GM12872 (cell line): ENCODE results near the gene MED8.

Source experiments
- CTCF ChIP-seq: IDR thresholded peaks from 3 replicates; pipeline ENCODE4 v1.5.1; 2011; ENCODE audit warnings: low read depth, mild to moderate bottlenecking, low read length, moderate library complexity; ENCODE audit not compliant: insufficient read depth

The MED8 gene

GRCh38 chr1:43427524-43427923 is 37.9 kb upstream of the MED8 start:
- no peak for TF ChIP-seq CTCF

DNA sequence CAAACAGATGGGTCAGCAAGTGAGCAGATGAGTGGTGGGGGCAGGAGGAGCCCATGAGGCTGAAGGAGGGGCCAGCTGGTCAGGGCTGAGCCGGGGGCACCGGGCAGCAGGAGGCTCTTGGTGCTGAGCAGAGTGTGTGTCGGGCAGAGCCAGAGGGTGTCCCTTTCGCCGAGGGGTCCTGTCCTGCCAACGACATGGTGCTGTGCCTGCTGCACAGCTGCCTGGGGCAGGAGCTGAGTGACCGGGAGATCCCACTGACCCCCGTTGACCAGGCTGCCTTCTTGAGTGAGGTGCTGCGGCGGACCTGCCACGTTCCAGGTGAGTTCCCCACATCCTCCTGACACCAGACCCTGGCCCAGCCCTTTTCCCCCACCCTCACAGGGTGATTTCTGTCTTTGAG is 36.6 kb upstream of the MED8 start:
- TF ChIP-seq CTCF, result no peak

DNA sequence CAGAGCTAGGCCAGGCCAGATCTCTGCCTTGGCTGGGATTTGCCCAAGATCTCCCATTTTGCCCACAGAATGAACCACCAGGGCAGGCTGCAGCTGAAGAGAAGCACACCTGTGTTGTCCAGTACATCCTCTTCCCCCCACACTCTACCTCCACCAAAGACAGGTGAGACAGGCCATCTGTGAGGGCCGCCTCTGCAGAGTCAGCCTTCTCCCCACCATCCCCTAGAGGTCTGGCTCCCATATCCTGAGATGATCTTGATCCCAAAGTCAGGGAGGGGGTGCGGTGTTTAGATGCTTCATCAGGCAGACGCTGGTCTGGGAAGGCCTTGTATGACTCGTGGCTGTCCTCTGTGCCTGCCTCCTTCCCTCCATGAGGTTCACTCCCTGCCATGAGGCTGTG is 35.4 kb upstream of the MED8 start:
- TF ChIP-seq CTCF, result no peak

GRCh38 chr1:43423672-43424550 is 34.3 kb upstream of the MED8 start:
- TF ChIP-seq CTCF, result no peak

DNA sequence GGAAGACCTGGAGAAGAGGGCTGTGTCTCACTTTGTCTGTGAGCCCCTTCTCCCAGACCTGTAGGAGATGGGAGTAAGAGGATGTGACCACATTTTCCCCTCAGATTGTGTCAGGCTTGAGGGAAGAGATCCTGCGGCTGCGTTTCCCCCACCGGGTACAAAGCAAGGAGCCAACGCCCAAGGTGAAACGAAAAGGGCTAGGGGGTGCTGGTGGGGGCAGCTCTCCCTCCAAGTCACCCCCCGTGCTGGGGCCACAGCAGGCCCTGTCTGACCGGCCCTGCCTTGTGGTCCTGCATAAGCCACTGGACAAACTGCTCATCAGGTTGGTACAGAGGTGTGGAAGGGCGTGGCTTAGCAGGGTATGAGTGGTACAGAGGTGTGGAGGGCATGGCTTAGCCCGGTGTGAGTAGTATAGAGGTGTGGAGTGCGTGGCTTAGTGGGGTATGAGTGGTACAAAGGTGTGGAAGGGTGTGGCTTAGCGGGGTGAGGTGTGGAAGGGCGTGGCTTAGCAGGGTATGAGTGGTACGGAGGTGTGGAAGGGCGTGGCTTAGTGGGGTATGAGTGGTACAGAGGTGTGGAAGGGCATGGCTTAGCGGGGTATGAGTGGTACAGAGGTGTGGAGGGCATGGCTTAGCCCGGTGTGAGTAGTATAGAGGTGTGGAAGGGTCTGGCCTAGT is 33.5 kb upstream of the MED8 start:
- no peak for TF ChIP-seq CTCF

DNA sequence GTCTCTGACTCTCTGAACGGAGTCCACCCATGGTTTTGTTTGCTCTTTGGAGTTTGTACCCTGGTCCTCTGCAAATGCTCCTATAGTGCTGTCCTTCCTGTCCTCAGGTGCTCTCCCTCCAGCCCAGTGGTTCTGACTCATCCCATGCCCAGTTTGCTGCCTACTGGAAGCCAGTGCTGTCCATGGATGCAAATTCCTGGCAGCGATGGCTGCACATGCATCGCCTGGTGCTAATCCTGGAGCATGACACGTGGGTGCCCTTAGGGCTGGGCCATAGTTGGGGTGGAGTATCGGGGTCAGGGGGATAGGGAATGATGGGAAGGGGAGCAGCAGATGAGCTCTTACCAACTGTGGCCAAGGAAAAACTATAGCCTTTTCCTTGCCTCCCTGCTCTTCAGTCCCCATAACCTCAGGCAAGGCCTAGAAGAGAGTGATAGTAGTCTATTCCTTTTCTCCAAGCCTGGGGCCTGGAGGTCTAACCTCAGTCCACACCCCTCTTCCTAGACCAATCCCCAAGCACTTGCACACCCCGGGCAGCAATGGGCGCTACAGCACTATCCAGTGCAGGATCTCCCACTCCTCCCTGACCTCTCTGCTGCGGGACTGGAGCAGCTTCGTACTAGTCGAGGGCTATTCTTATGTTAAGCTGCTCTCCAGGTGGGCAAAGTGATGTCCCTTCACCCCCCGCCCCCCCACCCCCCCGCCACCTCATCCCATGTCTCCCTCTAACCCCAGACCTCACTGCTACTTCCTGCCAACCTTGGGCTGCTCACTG is 32.6 kb upstream of the MED8 start:
- no peak for TF ChIP-seq CTCF

- no peak for TF ChIP-seq CTCF
Measured at GRCh38 chr1:43421396-43421795, 31.8 kb upstream of the MED8 start.
